CD4-positive, alpha-beta T cell treated with Interleukin-4 for 4 hours (primary cell): ENCODE results near the gene LMO7.
A peak's percentile ranks its signal among the peaks of the same experiment; 100 is the strongest.
"Not testable (repeated sequence)": the region's sequence is repeated elsewhere in the genome, so short reads cannot be mapped to it uniquely, and the experiment has no call there.

Experiments used
- DNase-seq: peaks from one replicate; pipeline ENCODE4 v3.0.0-alpha.2; 2020

The LMO7 gene

GRCh38 chr13:75700552-75700951, 64.4 kb downstream of the LMO7 start:
- DNase-seq: no peak

GRCh38 chr13:75702476-75702875, 66.3 kb downstream of the LMO7 start:
- DNase-seq: no peak

DNA sequence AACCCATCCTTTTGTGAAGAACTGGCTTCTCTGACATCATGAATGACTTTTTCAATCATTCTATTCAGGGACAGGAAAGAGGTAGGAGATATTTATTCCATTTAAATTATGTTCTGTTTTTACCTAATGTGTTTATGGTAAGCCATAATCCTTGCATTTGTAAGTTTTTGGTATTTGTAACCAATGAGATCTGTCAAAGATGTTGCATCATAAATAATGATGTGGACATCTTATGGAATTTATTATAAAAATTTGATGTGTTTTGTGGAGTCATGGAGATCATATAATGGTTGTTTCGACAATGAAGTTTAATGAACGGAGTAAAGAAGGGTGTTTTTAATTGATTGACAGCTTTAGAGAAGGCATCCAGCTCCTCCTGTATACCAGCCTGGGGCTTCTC, 67.6 kb downstream of the LMO7 start:
- no peak for DNase-seq

GRCh38 chr13:75704194-75704926, 68.2 kb downstream of the LMO7 start:
- no peak for DNase-seq

DNA sequence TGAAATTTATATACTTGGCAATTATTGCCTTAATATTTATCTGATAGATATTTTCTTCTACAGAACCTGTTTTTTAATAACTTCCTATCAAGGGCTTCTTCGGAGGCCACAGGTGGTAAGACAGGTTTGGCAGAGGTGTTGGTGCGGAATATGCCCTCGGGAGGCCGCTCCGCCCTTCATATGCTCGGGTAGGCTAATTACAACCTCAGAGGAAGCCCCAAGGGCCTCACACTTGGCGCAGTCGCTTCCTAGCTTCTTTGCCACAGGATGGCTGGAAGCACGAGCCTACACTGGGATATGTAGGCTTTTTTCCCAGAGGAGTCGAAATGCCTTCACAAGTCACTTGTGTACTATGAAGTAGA, 68.8 kb downstream of the LMO7 start:
- DNase-seq: no peak

GRCh38 chr13:75705395-75705794, 69.3 kb downstream of the LMO7 start:
- DNase-seq: peak; percentile 13

- no peak for DNase-seq
Observed at GRCh38 chr13:75705908-75706307, 69.8 kb downstream of the LMO7 start.

DNA sequence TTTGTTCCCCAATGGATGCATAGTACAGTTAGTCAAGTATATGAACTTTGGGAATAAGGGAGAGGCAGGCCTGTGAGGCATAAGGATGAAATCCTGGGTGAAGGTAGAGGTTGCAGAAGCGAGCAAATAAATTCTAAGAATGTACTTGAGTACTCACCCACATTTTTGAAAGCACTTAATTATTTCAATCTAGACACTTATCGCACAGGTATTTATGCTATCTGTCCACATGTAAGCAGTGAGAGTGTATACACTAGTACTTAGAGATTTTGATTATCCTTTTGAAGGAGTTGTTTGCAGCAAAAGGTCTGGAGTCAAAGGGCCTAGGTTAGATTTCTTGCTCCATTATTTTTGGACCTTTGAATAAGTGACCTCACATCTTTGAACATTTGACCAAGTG, 77.7 kb downstream of the LMO7 start:
- DNase-seq: no peak

- no peak for DNase-seq
Observed at GRCh38 chr13:75715601-75716523, 79.7 kb downstream of the LMO7 start.

DNA sequence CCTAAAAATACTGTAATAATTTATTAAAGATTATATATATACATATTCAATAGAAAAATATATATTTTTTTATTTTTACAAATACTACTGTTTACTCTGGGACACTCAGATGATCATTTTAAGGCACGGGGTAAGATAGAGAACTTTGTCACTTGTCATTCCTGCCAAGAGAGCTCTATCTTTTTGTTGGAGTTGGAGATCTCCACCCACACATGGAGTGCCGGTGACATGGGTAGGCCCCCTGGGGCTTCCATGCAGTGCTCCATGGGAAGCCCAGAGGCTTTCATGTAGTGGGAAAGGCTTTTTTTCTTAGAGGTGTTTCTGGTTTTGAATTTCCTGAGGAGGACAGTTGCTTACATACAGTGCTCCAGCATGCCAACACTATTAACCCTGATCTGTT, 81.4 kb downstream of the LMO7 start:
- DNase-seq: no peak

- no peak for DNase-seq
Observed at GRCh38 chr13:75721307-75721706, 85.2 kb downstream of the LMO7 start.

- DNase-seq: no peak
Observed at GRCh38 chr13:75723901-75724300, 87.8 kb downstream of the LMO7 start.

DNA sequence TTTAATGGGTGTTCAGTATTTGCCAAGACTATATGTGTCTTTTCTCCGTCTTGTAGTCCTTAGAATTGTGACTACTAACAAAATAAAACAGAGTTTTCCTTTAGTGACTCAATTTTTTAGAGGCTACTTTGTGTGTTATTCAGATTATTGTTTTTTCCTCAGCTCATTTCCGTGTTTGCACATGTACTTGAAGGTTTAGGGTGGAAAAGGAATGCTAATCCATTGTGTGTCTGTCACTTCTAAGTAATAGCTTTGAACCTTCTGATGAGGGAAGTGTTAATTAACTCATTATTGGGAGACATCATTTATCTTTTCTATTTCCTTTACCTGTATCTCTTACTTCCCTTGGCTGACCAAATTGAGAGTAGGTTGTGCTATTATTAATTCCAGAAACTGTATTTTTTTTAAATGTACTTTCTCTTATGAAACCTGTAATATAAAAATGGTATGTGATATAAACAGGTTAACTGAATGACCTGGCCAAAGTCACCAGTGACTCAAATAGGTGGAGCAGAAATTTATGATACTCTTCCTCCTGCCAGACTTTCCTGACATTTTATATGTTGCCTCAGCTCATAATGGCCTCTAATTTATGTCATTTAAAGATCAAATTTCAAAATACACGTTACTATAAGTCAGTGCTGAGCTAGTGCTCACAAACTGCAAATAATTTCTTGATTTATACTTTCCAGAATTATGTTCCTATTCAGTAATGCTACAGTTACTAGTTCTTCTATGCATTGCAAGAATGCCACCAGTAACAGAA, 88.8 kb downstream of the LMO7 start:
- no peak for DNase-seq

GRCh38 chr13:75725736-75726135, 89.6 kb downstream of the LMO7 start:
- DNase-seq: no peak

GRCh38 chr13:75726306-75726705, 90.2 kb downstream of the LMO7 start:
- no peak for DNase-seq

- DNase-seq: not testable (repeated sequence)
Observed at GRCh38 chr13:75733113-75733512, 97.0 kb downstream of the LMO7 start.

DNA sequence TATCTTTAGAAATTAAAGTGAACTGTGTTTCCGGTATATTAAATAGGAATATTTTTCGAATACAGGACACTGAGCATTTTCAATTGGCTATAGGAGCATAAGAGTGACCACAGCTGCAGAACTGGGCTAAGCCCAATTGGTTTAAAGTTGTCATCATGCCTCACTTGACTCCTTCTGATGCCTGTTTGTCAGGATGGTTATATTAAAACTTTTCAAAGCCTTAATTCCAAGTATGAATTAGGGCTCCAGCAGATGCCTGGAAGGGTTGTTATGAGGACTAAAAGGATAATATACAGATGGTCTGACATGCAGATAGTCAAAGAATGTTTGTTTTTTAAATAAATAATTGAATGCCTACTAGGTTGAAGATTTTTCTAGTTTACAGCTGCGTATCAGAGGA, 100.0 kb downstream of the LMO7 start:
- DNase-seq: no peak

DNA sequence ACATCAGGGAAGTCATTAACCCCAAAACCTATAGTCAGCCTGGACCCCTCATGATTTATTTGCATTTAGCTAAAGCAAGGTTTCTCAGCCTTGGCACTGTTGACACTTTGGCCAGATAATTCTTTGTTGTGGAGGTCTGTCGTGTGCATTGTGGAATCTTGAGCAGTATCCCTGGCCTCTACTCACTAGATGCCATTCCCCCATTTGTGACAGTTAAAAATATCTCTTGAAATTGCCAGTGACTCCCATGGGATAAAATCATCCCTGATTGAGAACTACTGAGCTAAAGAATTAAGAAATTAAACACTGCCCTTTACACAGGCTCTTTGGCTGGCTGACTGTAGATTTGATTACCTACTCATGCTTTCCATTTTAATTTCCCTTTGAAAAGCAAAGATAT, 102.7 kb downstream of the LMO7 start:
- no peak for DNase-seq

GRCh38 chr13:75739244-75739868, 103.2 kb downstream of the LMO7 start:
- DNase-seq: no peak

- DNase-seq: no peak
Observed at GRCh38 chr13:75740031-75740430, 103.9 kb downstream of the LMO7 start.

DNA sequence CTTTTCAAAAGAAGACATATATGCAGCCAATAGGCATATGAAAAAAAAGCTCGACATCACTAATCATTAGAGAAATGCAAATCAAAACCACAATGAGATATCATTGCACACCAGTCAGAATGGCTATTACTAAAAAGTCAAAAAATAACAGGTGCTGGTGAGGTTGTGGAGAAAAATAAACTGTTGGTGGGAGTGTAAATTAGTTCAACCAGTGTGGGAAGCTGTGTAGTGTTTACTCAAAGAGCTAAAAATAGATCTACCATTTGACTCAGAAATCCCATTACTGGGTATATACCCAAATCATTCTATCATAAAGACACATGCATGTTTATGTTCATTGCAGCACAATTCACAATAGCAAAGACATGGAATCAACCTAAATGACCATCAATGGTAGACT, 106.9 kb downstream of the LMO7 start:
- not testable (repeated sequence) for DNase-seq

GRCh38 chr13:75744127-75744526, 108.0 kb downstream of the LMO7 start:
- DNase-seq: no peak

GRCh38 chr13:75745387-75745786, 109.3 kb downstream of the LMO7 start:
- no peak for DNase-seq
